MCF 10A (cell line): ENCODE data around the gene CLDN18. TPM values are rescaled to one million over a fixed set of nuclear protein-coding genes. Genes with fewer than 3 reads are reported as not detected.

ENCODE experiments used
- BruUV-seq: library from RNA; stranded (reverse); fragments of 400-500 nt; replicated peaks from 2 replicates; lab custom pipeline; 2021; lab: Mats Ljungman, UMichigan
- CTCF ChIA-PET: fragments of 300-600 bp; sonication (Branson Sonifier 250); formaldehyde crosslinking; extraction: SDS; loops from one replicate; lab custom pipeline; 2021; ENCODE audit warnings: antibody characterized with exemption, inconsistent platforms; lab: Yijun Ruan, JAX
- POLR2A ChIA-PET: fragments of 300-600, 350-650 bp; sonication (Branson Sonifier 250); formaldehyde crosslinking; extraction: SDS; loops from one replicate; lab custom pipeline; 2020; ENCODE audit warnings: antibody characterized with exemption, inconsistent platforms; lab: Yijun Ruan, JAX
- DNase-seq: peaks from one replicate; pipeline ENCODE4 v3.0.0-alpha.2; 2018; ENCODE audit not compliant: unreplicated experiment
- H3K27ac Mint-ChIP-seq: one replicate; pipeline ENCODE4 v1.8.0; 2022; ENCODE audit warnings: mild to moderate bottlenecking, low read depth, mixed read lengths; ENCODE audit not compliant: unreplicated experiment
- H3K27me3 Mint-ChIP-seq: one replicate; pipeline ENCODE4 v1.8.0; 2022; ENCODE audit warnings: mixed read lengths; ENCODE audit not compliant: insufficient read depth, unreplicated experiment
- H3K36me3 Mint-ChIP-seq: one replicate; pipeline ENCODE4 v1.8.0; 2022; ENCODE audit warnings: mild to moderate bottlenecking, moderate library complexity, mixed read lengths; ENCODE audit not compliant: insufficient read depth, unreplicated experiment
- H3K4me1 Mint-ChIP-seq: one replicate; pipeline ENCODE4 v1.8.0; 2022; ENCODE audit warnings: mixed read lengths; ENCODE audit not compliant: insufficient read depth, unreplicated experiment
- H3K4me3 Mint-ChIP-seq: one replicate; pipeline ENCODE4 v1.8.0; 2022; ENCODE audit warnings: mild to moderate bottlenecking, moderate library complexity, mixed read lengths; ENCODE audit not compliant: unreplicated experiment
- H3K9me3 Mint-ChIP-seq: one replicate; pipeline ENCODE4 v1.8.0; 2022; ENCODE audit warnings: mixed read lengths; ENCODE audit not compliant: unreplicated experiment
- CTCF ChIP-seq: fragments of 200-600 bp; IDR thresholded peaks from one replicate; pipeline ENCODE4 v1.8.0; 2022; ENCODE audit warnings: antibody characterized with exemption, mild to moderate bottlenecking; ENCODE audit not compliant: unreplicated experiment
- intact Hi-C: fragments of 100-400 bp; cut with micrococcal nuclease; formaldehyde crosslinking; loops from 2 replicates; pipeline ENCODE4 v1.14.1; 2022
- total RNA-seq: library from RNA; stranded (reverse); gene quantifications from 2 replicates; pipeline ENCODE4 v1.2.3, GENCODE V29; 2022

The CLDN18 gene
- total RNA-seq, 1 experiment from 2014 or later = not detected

- no peak for TF ChIP-seq CTCF
- peaks cover 21% of the 10 kb centered on the region for H3K36me3 Mint-ChIP-seq
- ChIA-PET POLR2A (interaction anchor here (1.3 kb wide), 1 partner anchor 38 kb away, joined by 3 read pairs; no protein-coding TSS in a partner anchor), CTCF (interaction anchor here (3.1 to 3.3 kb wide), 2 partner anchors 10 to 60 kb away, joined by 12 to 30 read pairs; no protein-coding TSS in a partner anchor)
- no peak overlapping the region for H3K4me3 Mint-ChIP-seq
- no peak overlapping the region for H3K27ac Mint-ChIP-seq
- no peaks in the 10 kb centered on the region for H3K4me1 Mint-ChIP-seq
- intact Hi-C loops = no loop called here
- DNase-seq = no peak
- no peaks in the 10 kb centered on the region for H3K27me3 Mint-ChIP-seq
- BruUV-seq = no TSS peak
- no peaks in the 10 kb centered on the region for H3K9me3 Mint-ChIP-seq
These were observed 49.3 kb downstream of the CLDN18 start for GRCh38 chr3:138059261-138059660.

GRCh38 chr3:138060792-138061191, 50.8 kb downstream of the CLDN18 start:
- H3K4me1 Mint-ChIP-seq = no peaks in the 10 kb centered on the region
- POLR2A ChIA-PET = no interaction called here
- no peak overlapping the region for H3K27ac Mint-ChIP-seq
- peaks cover 31% of the 10 kb centered on the region for H3K36me3 Mint-ChIP-seq
- no peaks in the 10 kb centered on the region for H3K9me3 Mint-ChIP-seq
- no peak for DNase-seq
- TF ChIP-seq CTCF = no peak
- intact Hi-C loops = no loop called here
- no peaks in the 10 kb centered on the region for H3K27me3 Mint-ChIP-seq
- CTCF ChIA-PET = interaction anchor here (0.6 to 4.9 kb wide), 8 partner anchors 8 to 955 kb away, joined by 3 to 32 read pairs (median 6); no protein-coding TSS in a partner anchor
- BruUV-seq = no TSS peak
- H3K4me3 Mint-ChIP-seq = no peak overlapping the region

- DNase-seq = no peak
- Mint-ChIP-seq H3K27ac (no peak overlapping the region), H3K36me3 (peaks cover 39% of the 10 kb centered on the region), H3K9me3 (no peaks in the 10 kb centered on the region), H3K4me3 (no peak overlapping the region), H3K4me1 (no peaks in the 10 kb centered on the region), H3K27me3 (no peaks in the 10 kb centered on the region)
- intact Hi-C loops = no loop called here
- no peak for TF ChIP-seq CTCF
- BruUV-seq = no TSS peak
- POLR2A ChIA-PET = no interaction called here
- CTCF ChIA-PET = interaction anchor here (0.5 to 4.9 kb wide), 5 partner anchors 9 to 956 kb away, joined by 3 to 32 read pairs (median 3); no protein-coding TSS in a partner anchor
These were observed 52.1 kb downstream of the CLDN18 start for GRCh38 chr3:138062037-138062436.

- no peak for TF ChIP-seq CTCF
- ChIA-PET CTCF (interaction anchor here (0.5 to 22.2 kb wide), 6 partner anchors 10 to 957 kb away, joined by 3 to 743 read pairs (median 6); partner anchors contain the start of gene DZIP1L), POLR2A (no interaction called here)
- H3K4me1 Mint-ChIP-seq = no peaks in the 10 kb centered on the region
- DNase-seq = no peak
- BruUV-seq = no TSS peak
- H3K27me3 Mint-ChIP-seq = no peaks in the 10 kb centered on the region
- peaks cover 39% of the 10 kb centered on the region for H3K36me3 Mint-ChIP-seq
- intact Hi-C loops = no loop called here
- H3K9me3 Mint-ChIP-seq = no peaks in the 10 kb centered on the region
- no peak overlapping the region for H3K4me3 Mint-ChIP-seq
- H3K27ac Mint-ChIP-seq = no peak overlapping the region
These were observed 52.7 kb downstream of the CLDN18 start for GRCh38 chr3:138062626-138063025.
